Measurements from ENCODE around the gene ARHGEF9. TPM values are rescaled to one million over a fixed set of nuclear protein-coding genes. Genes with fewer than 3 reads are reported as not detected.

The ARHGEF9 gene
- total RNA-seq, result 11.9 and 12.0 TPM in 2 replicates

DNA sequence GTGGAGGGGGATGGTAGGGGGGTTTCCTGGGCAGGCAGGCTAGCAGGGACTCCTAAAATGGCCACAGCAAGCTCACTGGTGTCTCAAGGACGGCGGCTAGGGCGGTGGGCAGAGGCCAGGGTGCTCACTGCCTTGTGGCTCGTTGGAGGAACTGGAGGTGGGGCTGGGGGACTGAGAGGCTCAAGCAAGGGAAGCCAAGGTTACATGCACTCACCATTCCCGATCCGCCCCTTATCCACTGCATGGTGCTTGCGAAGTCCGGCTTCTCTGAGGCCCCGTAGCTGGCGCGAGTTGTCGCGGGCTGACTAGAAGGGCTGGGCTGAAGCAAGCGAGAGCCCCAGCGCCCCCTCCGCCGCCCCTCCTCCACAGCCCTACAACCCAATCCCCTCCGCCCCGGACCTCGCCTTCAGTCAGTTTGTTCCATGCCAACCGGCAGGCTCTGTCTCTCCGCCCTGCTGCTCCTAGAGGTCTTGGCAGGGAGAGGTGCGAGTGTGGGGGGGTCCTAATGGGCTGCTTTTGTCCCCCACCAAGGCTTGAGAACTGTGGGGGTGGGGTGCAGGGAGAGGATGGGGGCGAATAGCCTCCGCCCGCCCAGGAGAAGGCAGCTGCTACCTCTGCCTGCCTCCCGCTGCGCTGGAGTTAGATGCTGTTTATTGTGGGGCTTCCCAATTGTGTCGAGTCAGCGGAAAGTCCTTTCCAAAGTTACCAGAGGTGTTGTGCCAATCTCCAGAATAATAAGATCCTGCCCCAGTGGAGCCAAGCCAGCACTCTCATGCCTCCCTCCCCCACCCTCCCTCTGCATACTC lies at the start of gene ARHGEF9:
Gene ARHGEF9 (minus strand): TSS at position 313 of the 806 bp plus-strand sequence. CDS start 69 bp downstream, at position 244.

Data from epithelial cell of umbilical artery (primary cell).